MCF 10A (cell line): Measurements from ENCODE around the gene MTCP1. TPM values are rescaled to one million over a fixed set of nuclear protein-coding genes. Genes with fewer than 3 reads are reported as not detected.

ENCODE experiments used
- BruUV-seq: library from RNA; stranded (reverse); fragments of 400-500 nt; replicated peaks from 2 replicates; lab custom pipeline; 2021; lab: Mats Ljungman, UMichigan
- CTCF ChIA-PET: fragments of 300-600 bp; sonication (Branson Sonifier 250); formaldehyde crosslinking; extraction: SDS; loops from one replicate; lab custom pipeline; 2021; ENCODE audit warnings: antibody characterized with exemption, inconsistent platforms; lab: Yijun Ruan, JAX
- POLR2A ChIA-PET: fragments of 300-600, 350-650 bp; sonication (Branson Sonifier 250); formaldehyde crosslinking; extraction: SDS; loops from one replicate; lab custom pipeline; 2020; ENCODE audit warnings: antibody characterized with exemption, inconsistent platforms; lab: Yijun Ruan, JAX
- DNase-seq: peaks from one replicate; pipeline ENCODE4 v3.0.0-alpha.2; 2018; ENCODE audit not compliant: unreplicated experiment
- H3K27ac Mint-ChIP-seq: one replicate; pipeline ENCODE4 v1.8.0; 2022; ENCODE audit warnings: mild to moderate bottlenecking, low read depth, mixed read lengths; ENCODE audit not compliant: unreplicated experiment
- H3K27me3 Mint-ChIP-seq: one replicate; pipeline ENCODE4 v1.8.0; 2022; ENCODE audit warnings: mixed read lengths; ENCODE audit not compliant: insufficient read depth, unreplicated experiment
- H3K36me3 Mint-ChIP-seq: one replicate; pipeline ENCODE4 v1.8.0; 2022; ENCODE audit warnings: mild to moderate bottlenecking, moderate library complexity, mixed read lengths; ENCODE audit not compliant: insufficient read depth, unreplicated experiment
- H3K4me1 Mint-ChIP-seq: one replicate; pipeline ENCODE4 v1.8.0; 2022; ENCODE audit warnings: mixed read lengths; ENCODE audit not compliant: insufficient read depth, unreplicated experiment
- H3K4me3 Mint-ChIP-seq: one replicate; pipeline ENCODE4 v1.8.0; 2022; ENCODE audit warnings: mild to moderate bottlenecking, moderate library complexity, mixed read lengths; ENCODE audit not compliant: unreplicated experiment
- H3K9me3 Mint-ChIP-seq: one replicate; pipeline ENCODE4 v1.8.0; 2022; ENCODE audit warnings: mixed read lengths; ENCODE audit not compliant: unreplicated experiment
- intact Hi-C: fragments of 100-400 bp; cut with micrococcal nuclease; formaldehyde crosslinking; loops from 2 replicates; pipeline ENCODE4 v1.14.1; 2022
- total RNA-seq: library from RNA; stranded (reverse); gene quantifications from 2 replicates; pipeline ENCODE4 v1.2.3, GENCODE V29; 2022
- TF ChIP-seq, protein P1 (sequence below): fragments of 200-600 bp; IDR thresholded peaks from one replicate; pipeline ENCODE4 v1.8.0; 2022; ENCODE audit warnings: antibody characterized with exemption, mild to moderate bottlenecking; ENCODE audit not compliant: unreplicated experiment

MTCP1 gene
- total RNA-seq, 1 experiment from 2014 or later = 21.3 TPM

DNA sequence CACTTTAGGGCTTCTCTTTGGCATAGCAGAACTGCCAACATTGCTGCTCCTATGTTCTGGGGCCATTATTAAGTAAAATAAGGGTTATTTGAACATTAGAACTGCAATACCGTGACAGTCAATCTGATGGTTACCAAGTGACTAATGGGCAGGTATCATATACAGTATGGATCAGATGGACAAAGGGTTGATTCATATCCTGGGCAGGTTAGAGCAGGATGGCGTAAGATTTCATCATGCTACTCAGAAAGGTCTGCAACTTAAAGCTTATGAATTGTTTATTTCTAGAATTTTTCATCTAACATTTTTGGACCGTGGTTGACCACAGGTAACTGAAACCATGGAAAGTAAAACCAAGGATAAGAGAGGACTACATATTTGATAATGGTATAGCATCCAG lies 41.2 kb upstream of the MTCP1 start:
- no peak overlapping the region for H3K4me3 Mint-ChIP-seq
- TF ChIP-seq, protein P1, sequence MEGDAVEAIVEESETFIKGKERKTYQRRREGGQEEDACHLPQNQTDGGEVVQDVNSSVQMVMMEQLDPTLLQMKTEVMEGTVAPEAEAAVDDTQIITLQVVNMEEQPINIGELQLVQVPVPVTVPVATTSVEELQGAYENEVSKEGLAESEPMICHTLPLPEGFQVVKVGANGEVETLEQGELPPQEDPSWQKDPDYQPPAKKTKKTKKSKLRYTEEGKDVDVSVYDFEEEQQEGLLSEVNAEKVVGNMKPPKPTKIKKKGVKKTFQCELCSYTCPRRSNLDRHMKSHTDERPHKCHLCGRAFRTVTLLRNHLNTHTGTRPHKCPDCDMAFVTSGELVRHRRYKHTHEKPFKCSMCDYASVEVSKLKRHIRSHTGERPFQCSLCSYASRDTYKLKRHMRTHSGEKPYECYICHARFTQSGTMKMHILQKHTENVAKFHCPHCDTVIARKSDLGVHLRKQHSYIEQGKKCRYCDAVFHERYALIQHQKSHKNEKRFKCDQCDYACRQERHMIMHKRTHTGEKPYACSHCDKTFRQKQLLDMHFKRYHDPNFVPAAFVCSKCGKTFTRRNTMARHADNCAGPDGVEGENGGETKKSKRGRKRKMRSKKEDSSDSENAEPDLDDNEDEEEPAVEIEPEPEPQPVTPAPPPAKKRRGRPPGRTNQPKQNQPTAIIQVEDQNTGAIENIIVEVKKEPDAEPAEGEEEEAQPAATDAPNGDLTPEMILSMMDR = no peak
- no TSS peak for BruUV-seq
- intact Hi-C loops = no loop called here
- DNase-seq = peak; percentile 83
- H3K27ac Mint-ChIP-seq = peak overlapping the region; percentile 89
- H3K36me3 Mint-ChIP-seq = peaks cover 29% of the 10 kb centered on the region
- POLR2A ChIA-PET = interaction anchor here (0.5 to 2.2 kb wide), 4 partner anchors 8 to 531 kb away, joined by 3 to 8 read pairs (median 4); no protein-coding TSS in a partner anchor
- CTCF ChIA-PET = interaction anchor here (2.6 kb wide), 1 partner anchor 18 kb away, joined by 10 read pairs; no protein-coding TSS in a partner anchor
- peaks cover 5% of the 10 kb centered on the region for H3K9me3 Mint-ChIP-seq
- H3K4me1 Mint-ChIP-seq = peaks cover 14% of the 10 kb centered on the region
- no peaks in the 10 kb centered on the region for H3K27me3 Mint-ChIP-seq

DNA sequence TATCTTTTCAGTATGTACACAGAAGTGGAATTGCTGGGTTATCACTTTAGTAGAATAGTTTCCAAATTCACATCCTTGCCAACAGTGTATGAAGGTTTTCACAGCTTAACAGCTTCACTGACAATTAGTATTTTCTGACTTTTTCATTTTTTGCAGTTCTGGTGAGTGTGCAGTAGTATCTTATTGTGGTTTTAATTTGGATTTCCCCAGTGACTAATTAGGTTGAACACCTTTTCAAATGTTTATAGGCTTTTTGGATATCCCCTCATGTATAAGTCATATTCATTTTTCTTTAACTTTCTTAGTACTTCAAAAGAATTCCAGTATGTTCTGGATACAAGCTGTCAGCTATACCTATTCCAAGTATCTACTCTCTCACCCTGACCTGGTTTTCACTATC lies 37.5 kb upstream of the MTCP1 start:
- intact Hi-C loops = no loop called here
- H3K4me1 Mint-ChIP-seq = peaks cover 21% of the 10 kb centered on the region
- no peaks in the 10 kb centered on the region for H3K27me3 Mint-ChIP-seq
- H3K4me3 Mint-ChIP-seq = no peak overlapping the region
- peaks cover 5% of the 10 kb centered on the region for H3K9me3 Mint-ChIP-seq
- TF ChIP-seq, protein P1 = no peak
- ChIA-PET POLR2A (interaction anchor here (1.4 kb wide), 1 partner anchor 14 kb away, joined by 3 read pairs; no protein-coding TSS in a partner anchor), CTCF (interaction anchor here (0.6 to 2.4 kb wide), 2 partner anchors 14 to 1057 kb away, joined by 6 to 11 read pairs; no protein-coding TSS in a partner anchor)
- BruUV-seq = no TSS peak
- no peak for DNase-seq
- peaks cover 27% of the 10 kb centered on the region for H3K36me3 Mint-ChIP-seq
- no peak overlapping the region for H3K27ac Mint-ChIP-seq

DNA sequence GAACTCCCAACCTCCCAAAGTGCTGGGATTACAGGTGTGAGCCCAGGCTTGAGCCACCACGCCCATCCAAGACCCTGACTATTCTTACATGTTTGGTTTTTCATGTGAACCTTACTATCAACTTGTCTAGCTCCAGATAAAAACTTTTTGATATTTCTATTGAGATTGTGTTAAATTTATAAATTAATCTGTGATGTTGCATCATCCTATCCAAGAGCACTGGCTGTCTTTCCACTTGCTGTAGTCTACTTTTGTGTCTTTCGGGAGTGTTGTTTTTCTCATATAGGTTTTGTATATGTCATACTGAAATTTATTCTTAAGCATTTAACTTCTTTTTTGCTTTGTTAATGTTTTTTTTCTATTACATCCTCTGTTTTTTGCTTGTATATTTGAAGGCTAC lies 35.0 kb upstream of the MTCP1 start:
- Mint-ChIP-seq H3K9me3 (no peaks in the 10 kb centered on the region), H3K4me1 (peaks cover 10% of the 10 kb centered on the region), H3K36me3 (peaks cover 27% of the 10 kb centered on the region), H3K27me3 (no peaks in the 10 kb centered on the region), H3K4me3 (no peak overlapping the region), H3K27ac (no peak overlapping the region)
- intact Hi-C loops = no loop called here
- no TSS peak for BruUV-seq
- POLR2A ChIA-PET = interaction anchor here (1.0 kb wide), 1 partner anchor 23 kb away, joined by 3 read pairs; no protein-coding TSS in a partner anchor
- TF ChIP-seq, protein P1 = no peak
- no peak for DNase-seq
- CTCF ChIA-PET = interaction anchor here (4.2 kb wide), 1 partner anchor 12 kb away, joined by 33 read pairs; no protein-coding TSS in a partner anchor

DNA sequence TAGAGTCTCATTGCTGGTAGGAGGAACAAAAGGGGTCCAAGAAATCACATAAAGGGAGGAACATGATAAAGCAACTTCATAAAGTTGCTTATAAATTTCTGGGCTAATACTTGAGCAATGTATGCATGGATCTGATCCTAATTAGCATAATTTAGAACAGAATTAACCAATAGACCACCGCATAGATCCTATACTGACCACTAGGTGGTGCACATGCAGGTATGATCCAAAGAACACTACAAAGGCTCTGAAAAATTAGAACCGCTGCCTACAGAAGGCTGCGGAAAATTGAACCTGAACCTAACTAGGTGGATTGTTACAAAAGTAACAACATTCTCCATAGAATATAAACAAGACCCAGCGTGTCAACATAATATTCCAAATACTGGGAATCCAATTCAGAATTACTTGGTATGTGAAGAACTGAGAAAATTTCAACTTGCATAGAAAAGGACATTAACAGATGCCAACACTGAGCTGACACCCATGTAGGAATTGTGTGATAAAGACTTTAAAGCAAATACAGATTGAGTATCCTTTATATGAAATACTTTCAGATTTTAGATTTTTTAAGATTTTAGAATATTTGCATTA lies 23.6 kb upstream of the MTCP1 start:
- ChIA-PET POLR2A (interaction anchor here (0.9 to 2.6 kb wide), 2 partner anchors 13 to 123 kb away, joined by 3 to 6 read pairs; no protein-coding TSS in a partner anchor), CTCF (interaction anchor here (0.6 to 4.5 kb wide), 33 partner anchors 9 to 1082 kb away, joined by 3 to 33 read pairs (median 4); partner anchors contain the start of genes FUNDC2 and VBP1)
- H3K27ac Mint-ChIP-seq = no peak overlapping the region
- no peaks in the 10 kb centered on the region for H3K4me1 Mint-ChIP-seq
- no peak overlapping the region for H3K4me3 Mint-ChIP-seq
- peaks cover 37% of the 10 kb centered on the region for H3K36me3 Mint-ChIP-seq
- DNase-seq = peak; percentile 66
- peaks cover 14% of the 10 kb centered on the region for H3K27me3 Mint-ChIP-seq
- H3K9me3 Mint-ChIP-seq = no peaks in the 10 kb centered on the region
- TF ChIP-seq, protein P1 = peak; percentile 57
- no TSS peak for BruUV-seq
- intact Hi-C loops = loop anchor here (1.0 to 5.0 kb wide), 5 partner anchors 43 to 726 kb away; partner anchors contain the start of gene VBP1
